ENCODE measurements around the gene CELF4. TPM values are rescaled to one million over a fixed set of nuclear protein-coding genes. Genes with fewer than 3 reads are reported as not detected.

Gene CELF4
- not detected in 2 replicates for total RNA-seq

GRCh38 chr18:37565101-37565976 lies at the start of gene CELF4:
Gene CELF4 (minus strand): TSS chr18:37565798.

Data from bronchus fibroblast of lung (primary cell).